Fibroblast of lung (primary cell): Measurements from ENCODE around the gene AHR. TPM values are rescaled to one million over a fixed set of nuclear protein-coding genes. Genes with fewer than 3 reads are reported as not detected.

ENCODE experiments used
- DNase-seq, 2 donors: peaks; one replicate each; pipeline versions ENCODE4 v3.0.0 to v3.0.0-alpha.2; 2010; ENCODE audit warnings: low read depth in 2 of 2
- H2AFZ ChIP-seq: 2 replicates; pipeline ENCODE4 v1.5.1; 2012; ENCODE audit warnings: low read length, control low read depth, inconsistent platforms
- H3K27ac ChIP-seq: 2 replicates; pipeline ENCODE4 v1.5.1; 2011; ENCODE audit warnings: low read length, control low read depth; ENCODE audit not compliant: insufficient read depth
- H3K27me3 ChIP-seq: 2 replicates; pipeline ENCODE4 v1.5.1; 2011; ENCODE audit warnings: mild to moderate bottlenecking, low read length; ENCODE audit not compliant: control insufficient read depth, insufficient read depth
- H3K36me3 ChIP-seq: 2 replicates; pipeline ENCODE4 v1.5.1; 2011; ENCODE audit warnings: low read length; ENCODE audit not compliant: control insufficient read depth, insufficient read depth
- H3K4me1 ChIP-seq: 2 replicates; pipeline ENCODE4 v1.5.1; 2011; ENCODE audit warnings: low read length; ENCODE audit not compliant: control insufficient read depth, insufficient read depth; ENCODE audit errors: extremely low read depth
- H3K4me2 ChIP-seq: 2 replicates; pipeline ENCODE4 v1.5.1; 2011; ENCODE audit warnings: low read length, control low read depth; ENCODE audit not compliant: insufficient read depth; ENCODE audit errors: extremely low read depth
- H3K4me3 ChIP-seq, 4 experiments: fragments of 200-600 bp in 1 of 4; sonication (generic) in 1 of 4; replicated peaks in 1 of 4; 2 replicates each; pipeline ENCODE4 v1.5.1; 2011 to 2016; ENCODE audit warnings: low read length in 4 of 4, low read depth in 3 of 4, mild to moderate bottlenecking in 3 of 4, control low read depth in 2 of 4, inconsistent platforms in 1 of 4, mixed read lengths in 1 of 4; ENCODE audit not compliant: insufficient read depth in 1 of 4; ENCODE audit errors: control extremely low read depth in 1 of 4
- H3K79me2 ChIP-seq: 2 replicates; pipeline ENCODE4 v1.5.1; 2012; ENCODE audit warnings: mild to moderate bottlenecking, low read length, inconsistent platforms; ENCODE audit not compliant: control insufficient read depth, insufficient read depth
- H3K9ac ChIP-seq: 2 replicates; pipeline ENCODE4 v1.5.1; 2011; ENCODE audit warnings: mild to moderate bottlenecking, low read length, control low read depth; ENCODE audit not compliant: insufficient read depth
- H3K9me3 ChIP-seq: 2 replicates; pipeline ENCODE4 v1.5.1; 2012; ENCODE audit warnings: low read depth, low read length; ENCODE audit not compliant: control insufficient read depth, insufficient read depth
- H4K20me1 ChIP-seq: 2 replicates; pipeline ENCODE4 v1.5.1; 2011; ENCODE audit warnings: low read length; ENCODE audit not compliant: control insufficient read depth, insufficient read depth; ENCODE audit errors: extremely low read depth
- EZH2 ChIP-seq: IDR thresholded peaks from 2 replicates; pipeline ENCODE4 v1.5.1; 2012; ENCODE audit warnings: low read length, control low read depth, mild to moderate bottlenecking; ENCODE audit errors: missing control alignments
- polyA plus RNA-seq, 2 donors: library from polyadenylated mRNA; depleted of rRNA in 1 of 2; stranded (reverse) in 1 of 2; unstranded in 1 of 2; fragments of >200 nt; gene quantifications; 2 replicates each; pipeline ENCODE4 v1.2.1, GENCODE V29; 2011 to 2012; ENCODE audit warnings: missing spikeins in 1 of 2
- total RNA-seq: library from RNA; depleted of rRNA; stranded (reverse); fragments of >200 nt; gene quantifications from 2 replicates; pipeline ENCODE4 v1.2.1, GENCODE V29; 2014
- TF ChIP-seq, protein P1 (sequence below), 2 donors: IDR thresholded peaks in 1 of 2; conservative IDR thresholded peaks in 1 of 2; 1 replicate in 1 of 2; 2 replicates in 1 of 2; pipeline ENCODE4 v1.5.1; 2011 to 2012; ENCODE audit warnings: low read length in 2 of 2, control low read depth in 1 of 2, inconsistent platforms in 1 of 2, low read depth in 1 of 2, mild to moderate bottlenecking in 1 of 2

AHR gene
- total and polyA plus RNA-seq, 2 donors (not counting 1 experiment from before 2014, with no cell fraction given): 15.4 to 84.4 TPM

GRCh38 chr7:17289074-17289645 is 9.3 kb upstream of the AHR start:
- Histone ChIP-seq H2AFZ (no peak overlapping the region), H3K36me3 (no peaks in the 10 kb centered on the region), H3K9ac (no peak overlapping the region), H3K4me2 (no peak overlapping the region), H3K27me3 (no peaks in the 10 kb centered on the region), H3K27ac (no peak overlapping the region), H4K20me1 (no peaks in the 10 kb centered on the region), H3K4me3 (no peak overlapping the region), H3K9me3 (no peaks in the 10 kb centered on the region), H3K79me2 (no peaks in the 10 kb centered on the region), H3K4me1 (no peaks in the 10 kb centered on the region)
- no peak for TF ChIP-seq EZH2
- TF ChIP-seq, protein P1, sequence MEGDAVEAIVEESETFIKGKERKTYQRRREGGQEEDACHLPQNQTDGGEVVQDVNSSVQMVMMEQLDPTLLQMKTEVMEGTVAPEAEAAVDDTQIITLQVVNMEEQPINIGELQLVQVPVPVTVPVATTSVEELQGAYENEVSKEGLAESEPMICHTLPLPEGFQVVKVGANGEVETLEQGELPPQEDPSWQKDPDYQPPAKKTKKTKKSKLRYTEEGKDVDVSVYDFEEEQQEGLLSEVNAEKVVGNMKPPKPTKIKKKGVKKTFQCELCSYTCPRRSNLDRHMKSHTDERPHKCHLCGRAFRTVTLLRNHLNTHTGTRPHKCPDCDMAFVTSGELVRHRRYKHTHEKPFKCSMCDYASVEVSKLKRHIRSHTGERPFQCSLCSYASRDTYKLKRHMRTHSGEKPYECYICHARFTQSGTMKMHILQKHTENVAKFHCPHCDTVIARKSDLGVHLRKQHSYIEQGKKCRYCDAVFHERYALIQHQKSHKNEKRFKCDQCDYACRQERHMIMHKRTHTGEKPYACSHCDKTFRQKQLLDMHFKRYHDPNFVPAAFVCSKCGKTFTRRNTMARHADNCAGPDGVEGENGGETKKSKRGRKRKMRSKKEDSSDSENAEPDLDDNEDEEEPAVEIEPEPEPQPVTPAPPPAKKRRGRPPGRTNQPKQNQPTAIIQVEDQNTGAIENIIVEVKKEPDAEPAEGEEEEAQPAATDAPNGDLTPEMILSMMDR (conservative IDR thresholded peaks at IDR 0.05 in 1 of 2, IDR thresholded peaks at IDR 0.05 in 1 of 2; ENCODE audit: low read depth in 1 of 2, low read length in 2 of 2): no peak
- peak; percentile 62 to 65 for DNase-seq

- no peaks in the 10 kb centered on the region for H4K20me1 ChIP-seq
- H3K27ac ChIP-seq: no peak overlapping the region
- H3K4me3 ChIP-seq: no peak overlapping the region
- no peaks in the 10 kb centered on the region for H3K79me2 ChIP-seq
- H3K9me3 ChIP-seq: no peaks in the 10 kb centered on the region
- no peak overlapping the region for H3K4me2 ChIP-seq
- no peaks in the 10 kb centered on the region for H3K36me3 ChIP-seq
- H3K4me1 ChIP-seq: no peaks in the 10 kb centered on the region
- no peaks in the 10 kb centered on the region for H3K27me3 ChIP-seq
- DNase-seq: no peak
- no peak overlapping the region for H3K9ac ChIP-seq
- no peak for TF ChIP-seq EZH2
- TF ChIP-seq, protein P1 (conservative IDR thresholded peaks at IDR 0.05 in 1 of 2, IDR thresholded peaks at IDR 0.05 in 1 of 2; ENCODE audit: low read depth in 1 of 2, low read length in 2 of 2): no peak
- H2AFZ ChIP-seq: peak overlapping the region; percentile 20
Observed at GRCh38 chr7:17292843-17293242, 5.6 kb upstream of the AHR start.

DNA sequence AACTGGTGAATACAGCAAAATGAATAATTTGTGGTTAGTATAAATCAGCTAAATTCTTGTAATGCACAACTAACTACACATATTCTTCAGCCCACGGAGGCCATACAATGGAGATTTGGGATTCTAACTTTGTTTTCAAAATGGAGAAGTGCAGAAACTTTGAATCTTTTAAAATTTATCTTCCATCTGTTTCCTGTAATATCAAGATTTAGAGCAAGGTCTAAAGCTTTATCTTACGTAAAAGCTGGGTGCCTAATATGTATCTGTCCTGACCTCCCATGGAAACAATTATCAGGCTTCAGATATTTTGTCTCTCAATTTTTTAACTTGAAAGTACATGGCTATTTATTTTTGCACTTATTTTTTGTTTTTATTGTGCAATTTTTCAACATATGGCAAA is 5.0 kb upstream of the AHR start:
- no peak for DNase-seq
- Histone ChIP-seq H3K9me3 (no peaks in the 10 kb centered on the region), H3K27me3 (no peaks in the 10 kb centered on the region), H2AFZ (no peak overlapping the region), H3K4me3 (no peak overlapping the region), H4K20me1 (no peaks in the 10 kb centered on the region), H3K27ac (no peak overlapping the region), H3K4me1 (no peaks in the 10 kb centered on the region), H3K4me2 (no peak overlapping the region), H3K36me3 (no peaks in the 10 kb centered on the region), H3K9ac (no peak overlapping the region), H3K79me2 (peaks cover under 1% of the 10 kb centered on the region)
- TF ChIP-seq EZH2: no peak
- TF ChIP-seq, protein P1 (conservative IDR thresholded peaks at IDR 0.05 in 1 of 2, IDR thresholded peaks at IDR 0.05 in 1 of 2; ENCODE audit: low read depth in 1 of 2, low read length in 2 of 2): no peak
